Muscle of back (tissue), 11 donors: ENCODE results near the gene FBLN2. TPM values are rescaled to one million over a fixed set of nuclear protein-coding genes. Genes with fewer than 3 reads are reported as not detected.
A peak's percentile ranks its signal among the peaks of the same experiment; 100 is the strongest.

ENCODE experiments used
- DNase-seq, 3 donors: peaks; one replicate each; pipeline versions ENCODE4 v3.0.0 to v3.0.0-alpha.2; 2013
- polyA plus RNA-seq, 10 donors: library from polyadenylated mRNA; unstranded; fragments of 120-200 nt; gene quantifications; one replicate each; pipeline ENCODE4 v1.2.1, GENCODE V29; 2013; ENCODE audit not compliant: insufficient read length in 10 of 10

The FBLN2 gene
- polyA plus RNA-seq, 10 donors, result 27.1 to 107 (median 54.1) TPM

DNA sequence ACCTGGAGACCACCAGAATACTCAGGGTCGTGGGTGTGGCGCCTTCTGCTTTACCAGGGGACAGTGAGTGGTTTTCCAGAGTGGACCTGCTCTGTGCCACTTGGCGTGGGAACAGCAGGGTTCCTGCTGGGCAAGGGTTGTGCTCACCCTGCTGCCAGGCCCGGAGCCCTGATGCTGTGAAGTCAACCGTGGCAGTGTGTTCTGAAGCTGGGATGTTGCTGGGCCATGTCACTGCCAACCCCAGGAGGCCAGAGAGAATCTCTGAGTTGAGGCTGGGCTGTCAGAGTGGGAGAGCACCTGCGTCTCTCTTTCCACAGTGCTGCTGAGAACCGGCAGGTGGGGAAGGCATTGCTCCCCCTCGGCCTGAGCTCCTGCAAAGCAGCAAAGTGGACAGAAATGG lies 48.7 kb downstream of the FBLN2 start:
- DNase-seq, result no peak

DNA sequence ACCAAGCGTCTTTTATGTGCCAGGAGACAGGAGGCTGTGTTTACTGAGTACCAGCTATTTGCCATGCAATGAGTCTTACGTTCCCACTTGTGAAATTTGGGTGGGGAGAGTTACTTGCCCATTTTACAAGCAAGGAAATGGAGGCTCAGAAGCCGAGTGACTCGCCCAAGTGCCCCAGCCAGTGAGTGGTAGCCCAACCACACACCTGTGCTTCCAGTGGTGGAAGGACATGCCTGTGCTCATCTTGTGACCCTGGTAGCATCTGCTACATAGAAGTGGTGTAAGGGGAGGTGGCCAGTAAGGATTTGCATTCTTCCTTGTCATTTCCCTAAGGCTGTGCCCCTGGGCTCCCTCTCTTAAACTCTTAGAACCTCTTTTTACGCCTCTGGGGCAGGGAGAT lies 49.3 kb downstream of the FBLN2 start:
- no peak for DNase-seq

DNA sequence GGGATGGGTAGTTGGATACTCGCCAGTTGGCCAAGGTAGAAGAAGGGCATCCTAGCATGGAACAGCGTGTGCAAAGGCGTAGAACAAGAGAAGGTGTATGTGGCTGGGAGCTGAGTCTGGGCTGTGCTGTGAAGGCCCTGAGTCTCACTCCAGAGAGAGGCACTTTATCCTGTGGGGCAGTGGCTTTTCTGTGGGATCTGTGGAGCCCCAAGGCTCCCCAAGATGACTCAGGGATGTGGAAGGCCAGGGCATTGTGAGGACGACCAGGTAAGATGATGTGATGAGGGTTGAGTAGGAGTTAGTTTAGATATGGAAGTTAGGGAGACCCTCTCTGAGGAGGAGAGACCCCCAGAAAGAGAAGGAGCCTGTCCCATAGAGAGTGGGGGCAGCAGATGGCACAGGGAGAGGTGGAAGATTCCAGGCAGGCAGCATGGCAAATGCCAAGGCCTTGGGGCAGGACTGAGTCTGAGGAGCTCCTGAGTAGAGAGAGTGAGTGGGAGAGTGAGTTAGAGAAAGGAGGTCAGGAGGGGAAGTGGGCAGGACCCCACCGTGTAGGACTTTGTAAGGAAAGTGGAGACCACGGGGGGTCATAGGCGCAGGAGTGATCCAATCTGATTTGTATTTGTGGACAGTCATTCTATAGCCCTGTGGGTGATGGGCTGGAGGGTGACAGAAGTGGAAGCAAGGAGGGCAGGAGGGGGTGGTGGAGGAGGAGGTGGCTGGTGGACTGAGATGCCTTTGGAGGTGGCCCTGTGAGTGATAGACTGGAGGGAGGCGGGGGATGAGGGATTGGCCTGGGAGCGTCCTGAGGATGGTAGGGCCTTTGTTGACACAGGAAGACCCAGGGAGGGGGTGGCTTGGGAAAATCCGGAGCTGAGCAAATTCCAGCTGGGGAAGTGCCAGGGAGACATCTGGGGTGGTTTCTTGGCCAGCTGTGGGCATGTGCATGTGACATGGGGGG lies 50.3 kb downstream of the FBLN2 start:
- peak in 2 of 3 donors; percentile 37 to 73 for DNase-seq

DNA sequence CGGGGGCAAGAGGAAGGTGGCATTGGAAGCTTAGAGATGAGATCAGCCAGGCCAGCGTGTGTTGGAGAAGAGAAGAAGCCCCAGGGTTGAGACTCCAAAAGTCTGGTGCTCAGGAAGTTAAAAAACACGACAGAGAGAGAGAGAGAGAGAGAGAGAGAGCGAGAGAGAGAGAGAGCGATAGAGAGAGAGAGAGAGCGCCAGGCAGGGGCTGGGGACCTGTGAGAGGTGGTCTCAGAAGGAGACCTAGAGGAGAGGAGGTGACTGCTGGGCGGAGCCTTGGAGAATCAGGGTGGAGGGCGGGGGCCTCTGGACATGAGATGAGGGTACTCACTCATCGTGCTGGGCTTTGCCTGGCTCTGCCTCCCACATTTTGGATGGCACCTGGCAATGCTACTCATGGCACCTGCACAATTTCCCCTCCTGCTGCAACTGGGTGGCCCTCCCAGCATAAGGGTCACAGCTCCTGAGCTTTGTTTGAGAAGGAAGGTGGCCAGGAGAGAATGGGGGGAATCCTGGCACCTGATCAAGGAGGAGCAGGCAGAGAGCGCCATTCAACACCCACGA lies 51.0 kb downstream of the FBLN2 start:
- no peak for DNase-seq

DNA sequence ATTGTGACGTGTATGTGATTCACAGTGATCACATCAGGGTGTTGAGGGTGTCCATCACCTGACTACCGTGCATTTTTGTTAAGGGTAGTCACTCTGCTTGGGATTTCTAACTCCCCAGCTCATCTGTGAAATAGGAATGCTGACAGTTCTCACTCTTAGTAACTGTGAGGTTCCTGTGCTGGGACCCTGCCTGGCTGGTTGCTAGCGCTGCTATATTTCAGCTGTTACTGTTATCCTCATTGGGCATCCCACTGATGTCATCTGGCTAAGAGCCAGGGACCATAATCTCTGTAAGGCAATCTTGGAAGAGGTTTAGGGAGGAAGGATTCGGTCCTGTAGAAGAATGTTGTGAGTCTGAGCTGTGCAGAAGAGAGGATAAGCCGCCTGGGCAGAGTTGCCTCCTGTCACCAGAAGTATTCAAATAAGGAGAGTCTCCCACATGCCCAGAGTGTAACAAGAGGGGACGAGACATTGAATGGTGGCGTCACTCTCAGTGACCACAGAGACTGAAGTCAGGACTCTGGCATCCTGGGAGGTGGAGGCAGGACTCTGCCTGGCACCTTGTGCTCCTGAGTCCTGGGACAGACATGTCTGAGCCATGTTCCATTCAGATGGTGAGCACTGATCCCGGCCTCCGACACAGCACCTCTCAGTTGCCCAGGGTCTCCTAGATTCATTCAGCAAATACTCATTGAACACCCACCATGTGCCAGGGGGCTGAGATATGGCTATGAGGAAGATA lies 52.2 kb downstream of the FBLN2 start:
- peak; percentile 54 to 80 (median 57) for DNase-seq

DNA sequence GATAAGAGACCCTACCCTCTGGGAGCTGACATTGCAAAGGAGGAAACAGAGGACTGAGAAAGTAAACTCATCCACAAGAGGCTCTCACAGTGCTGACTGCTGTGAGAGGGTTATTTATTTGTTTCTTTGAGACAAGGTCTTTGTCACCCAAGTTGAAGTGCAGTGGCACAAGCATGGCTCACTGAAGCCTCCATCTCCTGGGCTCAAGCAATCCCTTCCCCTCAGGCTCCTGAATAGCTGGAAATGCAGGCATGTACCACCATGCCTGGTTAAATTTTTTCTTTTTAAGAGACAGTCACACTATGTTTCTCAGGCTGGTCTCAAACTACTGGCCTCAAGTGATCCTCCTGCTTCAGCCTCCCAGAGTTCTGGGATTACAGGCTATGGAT lies 52.8 kb downstream of the FBLN2 start:
- no peak for DNase-seq

DNA sequence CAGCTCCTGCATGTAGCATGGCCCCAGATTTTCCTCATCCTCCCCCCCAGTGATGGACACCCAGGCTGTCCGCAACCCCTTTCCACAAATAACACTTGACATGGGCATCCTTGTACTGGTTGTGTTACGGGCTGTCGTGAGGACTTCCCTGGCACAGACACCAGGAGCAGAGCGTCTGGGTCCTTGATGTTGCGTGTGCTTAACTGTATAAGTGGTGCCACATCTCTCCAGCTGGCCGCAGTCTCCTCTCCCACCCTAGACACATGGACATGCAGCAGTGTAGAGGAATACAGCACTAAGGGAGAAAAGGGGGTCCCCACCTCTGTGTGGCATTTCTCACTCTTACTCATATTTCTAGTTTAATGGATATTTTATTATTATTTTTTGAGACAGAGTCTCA lies 56.6 kb downstream of the FBLN2 start:
- no peak for DNase-seq

DNA sequence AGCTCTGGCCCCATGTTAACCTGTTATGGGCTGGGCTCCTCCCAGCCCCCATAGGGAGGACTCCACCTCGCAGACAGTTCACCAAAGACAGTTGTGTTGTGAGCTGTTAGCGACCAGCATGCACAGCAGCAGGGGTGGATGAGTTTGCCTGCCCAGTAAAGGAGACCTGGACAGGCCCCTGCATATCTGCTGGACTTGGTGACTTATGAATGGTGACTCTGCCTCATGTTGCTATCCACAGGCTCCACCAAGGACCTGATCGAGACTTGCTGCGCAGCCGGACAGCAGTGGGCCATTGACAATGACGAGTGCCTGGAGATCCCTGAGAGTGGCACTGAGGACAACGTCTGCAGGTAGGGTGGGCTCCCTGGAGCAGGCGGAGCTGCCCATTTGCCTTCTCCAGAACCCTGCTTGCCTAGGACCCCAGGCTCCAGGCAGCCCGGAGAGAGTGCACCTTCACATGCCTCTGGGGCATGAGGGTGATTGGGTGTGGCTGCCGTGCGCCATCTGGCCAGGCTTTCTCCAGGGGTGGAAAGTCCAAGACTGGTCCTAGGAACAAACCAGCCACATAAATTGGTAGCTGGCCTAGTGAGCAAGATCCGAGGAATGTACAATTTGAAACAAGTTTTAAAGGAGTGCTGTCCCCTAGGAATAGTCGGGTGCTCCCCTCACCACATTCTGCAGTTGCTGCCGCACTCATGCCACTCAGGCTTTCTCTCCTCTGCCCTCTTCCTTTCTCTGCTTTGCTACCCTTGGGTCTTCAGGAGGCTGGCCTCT lies 59.1 kb downstream of the FBLN2 start:
- DNase-seq, result no peak

DNA sequence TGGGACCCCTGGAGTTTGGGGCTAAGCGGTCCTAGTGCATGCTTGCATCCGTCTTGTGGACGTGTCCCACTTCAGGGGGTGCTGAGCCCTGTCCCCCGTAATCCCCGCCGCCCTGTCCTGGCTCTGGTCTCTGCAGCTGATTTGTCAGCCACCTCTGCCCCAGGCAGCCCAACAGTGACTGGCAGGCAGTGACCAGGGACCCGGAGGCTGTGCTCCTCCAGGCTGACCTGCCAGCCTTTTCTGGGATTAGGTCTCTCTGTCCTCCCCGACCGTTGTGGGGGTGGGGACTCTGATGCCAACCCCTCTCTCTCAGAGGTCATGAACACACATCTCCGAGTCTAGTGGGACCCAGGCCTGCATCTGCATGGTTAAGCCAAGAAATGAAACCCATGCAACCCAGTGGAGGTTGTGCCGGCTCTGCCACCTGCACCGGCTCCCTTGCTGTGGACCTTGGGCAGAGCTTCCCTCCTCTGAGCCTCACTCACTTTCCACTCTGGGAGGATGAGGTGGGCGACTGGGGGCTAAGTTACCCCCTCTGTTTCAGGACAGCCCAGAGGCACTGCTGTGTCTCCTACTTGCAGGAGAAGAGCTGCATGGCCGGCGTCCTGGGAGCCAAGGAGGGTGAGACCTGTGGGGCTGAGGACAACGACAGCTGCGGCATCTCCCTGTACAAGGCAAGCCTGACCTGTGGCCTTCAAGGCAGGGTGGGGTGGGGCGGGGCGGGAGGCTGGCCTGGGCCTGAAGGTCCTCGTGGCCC lies 60.2 kb downstream of the FBLN2 start:
- DNase-seq, result no peak

DNA sequence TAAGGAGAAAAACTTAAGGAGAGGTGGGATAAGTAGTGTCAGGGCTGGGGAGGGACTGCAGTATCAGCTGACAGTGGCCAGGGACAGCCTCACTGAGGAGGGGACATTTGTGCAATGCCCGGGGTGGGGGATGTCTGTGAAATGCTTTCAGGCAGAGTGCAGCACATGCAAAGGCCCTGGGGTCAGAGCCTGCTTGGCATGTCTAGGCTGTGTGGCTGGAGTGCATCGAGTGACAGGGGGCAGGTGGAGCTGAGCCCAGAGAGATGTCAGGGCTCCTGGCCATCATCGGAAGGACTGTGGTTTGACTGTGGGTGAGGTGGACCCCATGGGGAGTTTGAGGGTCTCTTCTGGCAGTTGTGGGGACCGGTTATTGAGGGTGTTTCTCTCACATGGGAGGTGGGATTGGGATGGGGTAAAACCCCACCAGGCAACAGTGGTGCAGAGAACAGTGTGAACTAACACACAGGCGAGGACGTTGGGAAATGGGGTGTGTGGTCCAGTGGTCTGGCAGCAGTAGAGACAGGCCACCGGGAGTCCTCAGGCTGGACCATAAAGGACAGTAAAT lies 61.2 kb downstream of the FBLN2 start:
- DNase-seq, result no peak

DNA sequence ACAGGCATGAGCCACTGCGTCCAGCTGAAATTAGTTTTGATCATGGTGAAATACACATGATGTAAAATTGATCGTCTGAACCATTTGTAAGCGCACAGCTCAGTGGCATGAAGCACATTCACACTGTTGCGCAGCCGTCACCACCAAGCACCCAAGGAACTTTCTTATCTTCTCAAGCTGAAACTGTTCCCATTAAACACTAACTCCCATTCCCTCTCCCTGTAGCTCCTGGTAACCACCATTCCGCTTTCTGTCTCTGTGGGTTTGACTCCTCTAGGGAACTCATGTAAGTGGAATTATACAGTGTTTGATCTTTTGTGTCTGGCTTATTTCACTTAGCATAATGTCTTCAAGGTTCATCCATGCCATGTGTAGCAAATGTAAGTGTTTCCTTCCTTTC lies 62.3 kb downstream of the FBLN2 start:
- DNase-seq, result no peak

DNA sequence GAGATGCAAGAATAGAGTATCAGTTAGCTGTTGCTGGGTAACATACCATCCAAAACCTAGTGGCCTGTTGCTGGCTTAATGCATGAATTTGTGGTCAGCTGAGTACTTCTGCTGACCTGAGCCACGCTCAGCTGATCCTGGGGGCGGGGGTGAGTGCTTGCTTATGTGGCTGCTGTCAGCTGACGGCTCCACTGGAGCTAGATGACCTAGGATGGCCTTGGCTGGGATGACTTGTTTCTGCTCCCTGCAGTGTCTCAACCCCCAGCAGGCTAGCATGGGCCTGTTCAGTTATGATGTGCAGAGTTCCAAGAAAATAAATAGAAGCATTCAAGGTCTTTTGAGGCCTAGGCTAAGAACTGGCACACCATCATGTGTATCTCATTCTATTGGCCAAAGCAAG lies 63.9 kb downstream of the FBLN2 start:
- DNase-seq, result no peak

DNA sequence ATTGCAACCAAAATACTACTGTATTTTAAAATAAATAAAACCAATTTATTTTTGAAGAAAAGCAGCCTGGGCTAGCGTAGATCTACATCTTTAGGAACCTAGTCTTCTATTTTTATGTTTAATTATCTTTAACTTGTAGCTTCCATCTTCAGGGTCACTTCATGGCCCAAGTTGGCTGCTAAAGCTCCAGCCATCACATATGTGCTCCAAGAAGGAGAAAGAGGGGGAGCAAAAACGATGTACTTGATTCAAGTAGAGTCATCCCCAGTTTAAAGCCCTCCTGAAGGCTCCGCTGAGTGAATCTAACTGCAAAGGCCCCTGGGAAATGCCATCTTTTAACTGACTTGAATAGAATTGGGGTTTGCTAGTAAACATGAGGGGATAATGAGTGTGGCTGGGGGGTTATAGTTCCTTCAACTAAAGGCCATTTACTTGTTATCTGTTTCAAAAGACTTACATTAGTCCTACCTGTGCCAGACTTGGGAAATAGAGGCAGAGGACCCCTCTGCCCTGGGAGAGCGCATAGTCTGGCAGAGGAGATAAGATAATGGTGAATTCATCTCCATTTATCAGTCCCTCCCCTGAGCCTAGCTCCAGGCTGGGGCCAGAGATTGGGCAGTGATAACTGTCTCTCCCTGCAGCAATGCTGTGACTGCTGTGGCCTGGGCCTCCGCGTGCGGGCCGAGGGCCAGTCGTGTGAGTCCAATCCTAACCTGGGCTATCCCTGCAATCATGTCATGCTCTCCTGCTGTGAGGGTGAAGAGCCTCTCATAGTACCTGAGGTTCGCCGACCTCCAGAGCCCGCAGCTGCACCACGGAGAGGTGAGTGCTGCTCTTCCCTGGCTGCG lies 64.6 kb downstream of the FBLN2 start:
- DNase-seq, result no peak

DNA sequence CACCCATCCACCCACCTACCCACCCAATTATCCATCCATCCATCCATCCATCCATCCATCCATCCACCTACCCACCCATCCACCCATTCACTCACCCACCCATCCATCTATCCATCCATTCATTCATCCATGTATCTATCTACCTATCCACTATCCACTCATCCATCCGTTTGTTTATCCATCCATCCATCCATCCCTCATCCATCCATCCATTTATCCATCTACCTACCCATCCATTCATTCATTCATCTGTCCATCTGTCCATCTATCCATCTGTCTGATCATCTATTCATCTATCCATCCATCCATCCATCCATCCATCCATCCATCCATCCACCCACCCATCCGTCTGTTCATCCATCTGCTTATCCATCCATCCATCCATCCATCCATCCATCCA lies 65.7 kb downstream of the FBLN2 start:
- no peak for DNase-seq

DNA sequence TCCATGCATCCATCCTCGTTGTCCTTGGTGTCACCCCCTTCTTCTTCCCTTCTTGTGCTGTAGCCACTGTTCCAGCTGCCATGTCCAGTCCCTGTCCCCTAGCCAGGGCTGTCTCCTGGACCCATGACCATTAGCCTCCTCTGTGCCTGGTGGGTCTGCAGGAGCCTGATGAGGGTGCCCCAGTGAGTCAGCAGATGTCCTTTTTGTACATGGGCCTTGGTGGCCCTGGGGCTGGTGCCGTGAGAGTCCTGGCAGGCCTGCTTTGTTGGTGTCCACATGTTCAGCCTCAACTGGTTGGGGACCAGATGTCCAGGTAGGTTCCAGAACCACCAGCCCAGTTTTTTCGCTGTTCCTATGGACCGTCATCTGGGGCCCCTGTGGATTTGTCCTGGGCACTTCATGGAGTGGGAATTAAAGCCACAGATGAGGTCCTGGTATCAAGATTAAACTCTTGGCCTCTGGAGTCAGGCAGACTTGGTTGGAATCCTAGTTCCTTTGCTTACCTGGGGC lies 66.1 kb downstream of the FBLN2 start:
- no peak for DNase-seq

DNA sequence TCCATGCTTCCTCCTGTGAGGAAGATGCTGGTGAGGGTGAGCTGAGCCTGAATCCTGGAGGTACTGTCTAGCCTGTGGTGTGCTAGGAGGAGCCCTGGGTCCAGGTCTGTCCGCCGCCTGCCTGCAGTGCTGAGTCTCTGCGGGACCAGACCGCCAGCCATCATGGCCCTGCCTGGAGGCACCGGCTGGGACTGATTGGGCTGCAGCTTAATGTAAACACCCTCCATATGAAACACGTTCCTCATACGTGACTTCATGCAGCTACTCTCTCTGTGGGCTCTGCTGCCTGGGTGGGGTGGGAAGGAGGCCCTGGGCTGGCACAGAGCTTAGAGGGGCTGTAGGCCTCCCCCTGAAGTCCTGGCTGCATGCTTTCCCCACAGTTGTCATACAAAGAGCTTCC lies 67.4 kb downstream of the FBLN2 start:
- no peak for DNase-seq

DNA sequence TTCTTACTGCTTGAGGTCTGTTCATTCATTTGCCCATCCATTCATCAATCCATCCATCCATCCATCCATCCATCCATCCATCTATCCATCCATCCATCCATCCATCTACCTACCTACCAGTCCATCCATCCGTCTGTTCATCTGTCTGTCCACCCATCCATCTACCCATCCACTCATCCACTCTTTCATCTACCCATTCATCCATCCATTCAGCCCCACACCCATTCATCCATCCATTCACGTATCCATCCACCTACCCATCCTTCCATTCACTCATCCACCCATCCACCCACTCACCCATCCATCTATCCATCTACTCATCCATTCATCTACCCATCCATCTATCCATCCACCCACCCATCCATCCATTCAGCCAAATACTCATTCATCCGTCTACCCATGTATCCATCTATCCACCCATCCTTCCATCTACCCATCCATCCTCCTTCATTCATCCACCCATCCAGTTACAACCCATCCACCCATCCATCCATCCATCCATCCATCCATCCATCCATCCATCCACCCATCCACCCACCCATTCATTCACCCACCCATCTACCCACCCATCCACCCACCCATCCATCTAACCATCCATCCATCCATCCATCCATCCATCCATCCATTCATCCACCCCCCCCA lies 68.3 kb downstream of the FBLN2 start:
- DNase-seq, result no peak

DNA sequence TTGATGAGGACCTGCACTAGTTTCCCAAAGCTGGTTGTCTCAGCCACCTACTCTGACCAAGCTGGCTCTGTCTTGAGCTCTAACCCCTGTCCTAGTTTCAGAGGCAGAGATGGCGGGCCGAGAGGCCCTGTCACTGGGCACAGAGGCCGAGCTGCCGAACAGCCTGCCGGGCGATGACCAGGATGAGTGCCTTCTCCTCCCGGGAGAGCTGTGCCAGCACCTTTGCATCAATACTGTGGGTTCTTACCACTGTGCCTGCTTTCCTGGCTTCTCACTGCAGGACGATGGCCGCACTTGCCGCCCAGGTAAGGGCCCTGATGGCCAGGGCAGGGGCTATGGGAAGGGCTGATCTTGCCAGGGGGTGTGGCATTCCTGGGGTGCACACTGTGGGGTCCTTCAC lies 69.1 kb downstream of the FBLN2 start:
- DNase-seq, result no peak

DNA sequence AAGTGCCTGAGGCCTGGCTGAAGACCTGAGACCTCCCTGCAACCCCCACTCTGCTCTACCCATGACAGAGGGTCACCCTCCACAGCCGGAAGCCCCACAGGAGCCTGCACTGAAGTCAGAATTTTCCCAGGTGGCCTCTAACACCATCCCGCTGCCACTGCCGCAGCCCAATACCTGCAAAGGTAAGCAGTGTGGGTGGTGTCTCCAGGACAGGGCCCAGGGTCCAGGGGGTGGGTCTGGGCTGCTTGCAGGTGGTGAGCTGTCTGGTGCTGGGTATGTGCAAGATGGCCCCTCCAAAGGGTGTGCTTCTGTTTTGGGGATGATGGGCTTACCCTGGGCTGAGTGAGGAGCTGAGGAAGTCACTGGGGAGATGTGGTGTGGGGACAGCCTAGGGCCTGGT lies 69.9 kb downstream of the FBLN2 start:
- no peak for DNase-seq
